Measurements from ENCODE around the gene CARNS1.

CARNS1 gene

DNA sequence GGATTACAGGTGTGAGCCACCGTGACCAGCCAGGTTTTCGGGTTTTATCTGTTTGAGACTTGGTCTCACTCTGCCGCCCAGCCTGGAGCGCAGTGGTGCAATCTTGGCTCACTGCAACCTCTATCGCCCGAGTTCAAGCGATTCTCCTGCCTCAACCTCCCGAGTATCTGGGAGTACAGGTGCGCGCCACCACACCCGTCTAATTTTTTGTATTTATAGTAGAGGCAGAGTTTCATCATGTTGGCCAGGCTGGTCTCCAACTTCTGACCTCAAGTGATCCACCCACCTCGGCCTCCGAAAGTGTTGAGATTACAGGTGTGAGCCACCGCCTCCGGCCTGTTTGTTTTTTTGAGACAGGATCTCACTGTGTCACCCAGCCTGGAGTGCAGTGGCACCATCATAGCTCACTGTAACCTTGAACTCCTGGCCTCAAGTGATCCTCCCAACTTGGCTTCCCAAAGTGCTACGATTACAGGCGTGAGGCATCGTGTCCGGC lies 11.9 kb downstream of the CARNS1 start:
- peak overlapping the region; percentile 94 for H3K4me3 ChIP-seq (ENCODE audit: low read depth, low read length)

GRCh38 chr11:67428052-67429001 lies 12.8 kb downstream of the CARNS1 start, which contains the start of gene RPS6KB2:
Gene RPS6KB2 (plus strand): TSS chr11:67428494. CDS start chr11:67428546, 52 bp downstream.
- H3K4me3 ChIP-seq (ENCODE audit: low read depth, low read length): peak within 1 kb of the TSS; percentile 94

DNA sequence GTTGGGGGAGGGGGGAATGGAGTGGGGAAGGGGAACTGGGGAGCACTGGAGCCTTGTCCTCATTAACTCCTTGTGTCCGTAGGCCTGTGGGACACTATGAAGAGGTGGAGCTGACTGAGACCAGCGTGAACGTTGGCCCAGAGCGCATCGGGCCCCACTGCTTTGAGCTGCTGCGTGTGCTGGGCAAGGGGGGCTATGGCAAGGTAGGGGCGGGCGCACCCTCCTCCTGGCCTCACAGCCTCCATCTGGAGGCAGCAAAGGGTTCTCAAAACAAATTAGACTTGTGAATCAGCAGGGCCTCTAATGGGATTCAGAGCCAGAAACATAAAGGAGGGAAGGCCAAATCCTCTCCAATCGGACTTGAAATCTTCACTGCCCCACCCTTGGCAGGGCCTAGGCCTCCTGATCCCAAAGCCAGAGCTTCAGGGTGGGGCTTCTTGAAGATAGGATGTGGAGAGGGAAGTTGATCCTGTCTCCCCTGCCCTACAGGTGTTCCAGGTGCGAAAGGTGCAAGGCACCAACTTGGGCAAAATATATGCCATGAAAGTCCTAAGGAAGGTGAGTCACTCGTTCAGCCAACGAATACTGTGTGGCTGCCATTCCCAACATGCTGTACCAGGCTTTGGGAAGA lies 13.7 kb downstream of the CARNS1 start:
- peak overlapping the region; percentile 94 for H3K4me3 ChIP-seq (ENCODE audit: low read depth, low read length)

DNA sequence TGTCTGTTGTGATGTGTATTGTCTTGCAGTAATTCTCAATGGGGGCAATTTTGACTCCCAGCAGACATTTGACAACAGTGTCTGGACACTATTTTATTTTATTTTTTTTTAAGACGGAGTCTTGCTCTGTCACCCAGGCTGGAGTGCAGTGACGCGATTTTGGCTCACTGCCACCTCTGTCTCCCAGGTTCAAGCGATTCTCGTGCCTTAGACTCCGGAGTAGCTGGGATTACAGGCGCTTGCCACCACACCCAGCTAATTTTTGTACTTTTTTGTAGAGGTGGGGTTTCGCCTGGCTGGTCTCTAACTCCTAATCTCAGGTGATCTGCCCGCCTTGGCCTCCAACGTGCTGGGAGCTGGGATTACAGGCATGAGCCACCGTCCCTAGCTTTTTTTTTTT lies 14.2 kb downstream of the CARNS1 start:
- no peak overlapping the region for H3K4me3 ChIP-seq (ENCODE audit: low read depth, low read length)

GRCh38 chr11:67431346-67432249 lies 16.1 kb downstream of the CARNS1 start:
- no peak overlapping the region for H3K4me3 ChIP-seq (ENCODE audit: low read depth, low read length)

DNA sequence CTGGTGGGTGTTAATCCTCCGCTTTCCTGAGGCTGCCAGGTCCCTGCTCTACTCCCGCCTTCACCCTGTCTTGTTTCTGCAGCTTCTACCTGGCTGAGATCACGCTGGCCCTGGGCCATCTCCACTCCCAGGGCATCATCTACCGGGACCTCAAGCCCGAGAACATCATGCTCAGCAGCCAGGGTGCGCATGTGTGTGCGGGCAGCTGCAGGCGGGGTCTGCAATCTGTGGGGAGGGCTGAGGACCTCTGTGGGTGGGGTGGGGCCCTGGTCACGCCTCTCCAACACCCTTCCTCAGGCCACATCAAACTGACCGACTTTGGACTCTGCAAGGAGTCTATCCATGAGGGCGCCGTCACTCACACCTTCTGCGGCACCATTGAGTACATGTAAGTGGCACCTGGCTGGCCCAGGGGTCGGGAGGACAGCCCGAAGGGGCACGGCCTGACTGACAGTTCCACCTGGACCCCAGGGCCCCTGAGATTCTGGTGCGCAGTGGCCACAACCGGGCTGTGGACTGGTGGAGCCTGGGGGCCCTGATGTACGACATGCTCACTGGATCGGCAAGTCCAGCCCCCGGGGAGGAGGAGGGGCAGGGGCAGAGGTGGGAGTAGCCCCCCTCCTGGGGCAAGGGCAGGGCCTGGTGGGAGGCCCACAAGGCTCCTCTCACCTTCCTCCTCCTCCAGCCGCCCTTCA lies 17.3 kb downstream of the CARNS1 start:
- no peak overlapping the region for H3K4me3 ChIP-seq (ENCODE audit: low read depth, low read length)

GRCh38 chr11:67433536-67434394 lies 18.3 kb downstream of the CARNS1 start:
- no peak overlapping the region for H3K4me3 ChIP-seq (ENCODE audit: low read depth, low read length)

- H3K4me3 ChIP-seq (ENCODE audit: low read depth, low read length): no peak overlapping the region
These were observed 19.0 kb downstream of the CARNS1 start for GRCh38 chr11:67434395-67434881.

DNA sequence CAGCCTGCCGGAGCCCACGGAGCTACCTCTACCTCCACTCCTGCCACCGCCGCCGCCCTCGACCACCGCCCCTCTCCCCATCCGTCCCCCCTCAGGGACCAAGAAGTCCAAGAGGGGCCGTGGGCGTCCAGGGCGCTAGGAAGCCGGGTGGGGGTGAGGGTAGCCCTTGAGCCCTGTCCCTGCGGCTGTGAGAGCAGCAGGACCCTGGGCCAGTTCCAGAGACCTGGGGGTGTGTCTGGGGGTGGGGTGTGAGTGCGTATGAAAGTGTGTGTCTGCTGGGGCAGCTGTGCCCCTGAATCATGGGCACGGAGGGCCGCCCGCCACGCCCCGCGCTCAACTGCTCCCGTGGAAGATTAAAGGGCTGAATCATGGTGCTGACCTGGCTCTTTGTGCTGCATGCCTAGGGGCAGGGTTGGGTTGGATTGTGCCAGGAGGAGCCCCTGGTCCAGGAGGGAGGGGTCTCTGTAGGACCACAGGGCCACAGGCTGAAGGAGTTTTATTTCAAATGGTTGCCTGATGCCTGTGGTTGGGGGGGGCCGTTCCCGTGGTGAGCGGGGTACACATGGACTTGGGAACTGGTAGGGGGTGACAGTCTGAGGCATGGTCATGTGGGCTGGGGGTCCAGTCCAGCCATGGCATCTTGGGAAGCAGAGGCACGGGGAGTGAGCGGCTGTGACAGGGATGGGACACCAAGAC lies 19.7 kb downstream of the CARNS1 start:
- no peak overlapping the region for H3K4me3 ChIP-seq (ENCODE audit: low read depth, low read length)

DNA sequence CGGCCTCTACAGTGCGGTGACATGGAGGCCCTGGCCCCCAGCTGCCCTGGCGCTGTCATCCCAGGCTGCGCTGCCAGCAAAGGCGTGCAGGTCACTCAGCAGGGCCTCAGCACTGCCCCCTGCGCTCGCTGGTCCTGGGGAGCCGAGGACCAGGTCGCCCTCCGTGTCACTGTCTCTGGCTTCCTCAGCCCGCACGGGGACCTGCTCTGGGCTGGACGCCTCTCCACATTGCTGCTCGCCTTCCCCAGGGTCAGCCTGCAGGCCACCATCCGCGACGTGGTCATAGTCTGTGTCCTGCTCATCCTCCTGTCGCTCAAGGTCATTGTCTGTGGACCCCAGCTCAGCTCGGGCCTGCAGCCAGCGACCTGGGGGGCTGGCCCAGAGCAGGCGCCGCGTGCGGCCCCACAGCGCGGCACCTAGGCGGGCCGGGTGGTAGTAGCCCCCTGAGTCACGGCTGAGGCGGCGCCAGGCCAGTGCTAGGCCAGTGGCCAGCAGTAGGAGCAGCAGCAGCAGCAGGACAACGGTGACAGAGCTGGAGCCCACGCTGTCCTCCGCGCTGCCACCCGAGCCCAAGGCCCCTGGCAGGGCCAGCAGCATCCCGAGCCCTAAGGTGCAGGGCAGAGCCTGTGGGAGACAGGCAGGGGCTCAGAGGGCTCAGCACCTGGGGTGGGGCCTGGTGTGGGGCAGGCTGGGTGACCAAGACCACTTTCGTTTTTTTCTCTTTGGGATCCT lies 20.4 kb downstream of the CARNS1 start:
- no peak overlapping the region for H3K4me3 ChIP-seq (ENCODE audit: low read depth, low read length)

DNA sequence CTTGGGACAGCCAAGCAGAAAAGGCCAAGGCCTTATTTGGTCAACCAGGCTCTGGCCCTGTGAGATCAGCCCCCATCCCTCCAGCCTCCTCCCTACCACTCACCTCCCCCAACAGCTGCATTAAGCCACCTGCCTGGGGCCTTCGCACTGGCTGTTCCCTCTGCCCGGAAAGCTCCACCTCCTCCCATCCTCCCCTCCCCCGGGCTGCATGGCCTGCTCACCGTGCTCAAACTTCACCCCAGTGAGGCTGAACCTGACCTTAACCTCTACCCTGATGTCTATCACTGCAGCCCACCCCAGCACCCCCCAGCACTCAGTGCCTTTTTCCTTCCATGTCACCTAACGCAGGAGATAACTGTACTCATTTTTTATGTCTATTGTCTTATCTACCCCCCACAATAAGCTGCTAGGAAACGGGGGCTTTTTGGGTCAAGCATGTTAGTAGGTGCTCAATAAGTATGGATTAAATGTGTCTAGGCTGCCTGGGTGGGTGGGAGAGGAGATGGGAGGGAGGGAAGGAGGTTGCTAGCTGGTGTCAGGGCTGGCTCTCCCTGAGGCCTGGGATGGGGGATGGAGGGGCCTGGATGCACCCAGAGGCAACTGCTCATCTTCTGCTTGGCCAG lies 21.1 kb downstream of the CARNS1 start:
- H3K4me3 ChIP-seq (ENCODE audit: low read depth, low read length): no peak overlapping the region

DNA sequence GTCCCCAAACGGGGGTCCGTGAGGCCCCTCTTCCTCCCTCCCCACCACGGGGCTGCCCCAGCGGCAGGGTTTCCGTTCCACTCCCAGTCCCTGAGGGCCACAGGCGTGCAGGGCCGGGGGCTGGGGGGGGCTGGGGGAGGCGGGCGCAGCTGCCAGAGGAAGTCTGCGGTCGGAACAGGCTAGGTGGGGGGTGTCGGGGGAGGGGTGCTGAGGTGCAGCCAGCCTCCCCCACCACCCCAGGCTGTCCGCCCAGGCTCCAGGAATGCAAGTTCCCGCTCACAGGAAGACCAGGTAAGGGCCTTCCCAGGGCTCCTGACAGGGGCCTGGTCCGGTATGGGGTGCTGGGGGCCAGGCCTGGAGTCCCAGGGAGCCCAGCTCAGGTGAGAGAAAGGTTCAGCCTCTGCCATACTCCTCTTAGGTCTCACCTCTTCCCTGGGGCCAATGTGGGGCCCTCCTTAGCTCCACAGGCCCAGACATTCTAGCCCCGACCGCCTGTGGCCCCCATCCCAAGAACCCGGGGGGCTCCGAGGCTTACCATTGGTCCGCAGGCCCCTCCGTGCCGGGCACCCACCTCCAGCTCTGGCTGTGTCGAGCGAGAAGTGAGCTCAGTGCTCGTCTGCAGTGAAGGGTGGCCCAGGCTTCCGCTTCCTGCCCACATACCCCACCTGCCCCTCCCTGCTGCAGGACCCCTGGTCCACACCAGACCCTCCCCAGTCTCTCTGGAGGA lies 21.8 kb downstream of the CARNS1 start, which contains the start of gene PTPRCAP:
Gene PTPRCAP (minus strand): TSS at position 601 of the 727 bp plus-strand sequence. CDS start 63 bp downstream, at position 538.
- no peak within 1 kb of the TSS for H3K4me3 ChIP-seq (ENCODE audit: low read depth, low read length)

GRCh38 chr11:67437809-67438157 lies 22.3 kb downstream of the CARNS1 start:
- H3K4me3 ChIP-seq (ENCODE audit: low read depth, low read length): no peak overlapping the region

- H3K4me3 ChIP-seq (ENCODE audit: low read depth, low read length): no peak overlapping the region
These were observed 22.9 kb downstream of the CARNS1 start for GRCh38 chr11:67438158-67438902.

GRCh38 chr11:67439321-67440228 lies 24.1 kb downstream of the CARNS1 start:
- no peak overlapping the region for H3K4me3 ChIP-seq (ENCODE audit: low read depth, low read length)

Measured in iPS-11a (cell line).